Superior temporal gyrus (tissue), 1 donor: ENCODE measurements around the gene GLMP.

Experiments
- DNase-seq: peaks from one replicate; pipeline ENCODE4 v3.0.0-alpha.2; 2016; ENCODE audit errors: extremely low spot score

Gene GLMP

DNA sequence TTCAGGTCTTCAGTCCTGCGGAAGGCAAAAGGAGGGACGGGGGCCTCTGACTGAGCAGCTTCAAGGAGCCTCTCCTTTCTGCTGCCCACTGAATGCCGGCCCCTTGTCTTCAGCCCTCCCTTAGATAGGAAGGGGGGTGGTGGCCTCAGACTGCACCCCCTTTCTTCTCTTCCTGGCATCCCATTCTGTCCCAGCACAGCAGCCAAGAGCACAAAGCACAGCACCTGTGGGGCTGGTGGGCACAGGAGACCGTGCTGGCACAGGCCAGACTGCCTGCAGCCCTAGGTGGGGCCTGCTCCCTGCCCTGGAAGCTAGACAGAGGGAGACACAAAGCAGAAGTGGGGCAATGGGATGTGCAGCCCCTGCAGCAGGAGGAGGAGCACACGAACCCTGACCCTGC, 45.9 kb downstream of the GLMP start:
- no peak for DNase-seq

DNA sequence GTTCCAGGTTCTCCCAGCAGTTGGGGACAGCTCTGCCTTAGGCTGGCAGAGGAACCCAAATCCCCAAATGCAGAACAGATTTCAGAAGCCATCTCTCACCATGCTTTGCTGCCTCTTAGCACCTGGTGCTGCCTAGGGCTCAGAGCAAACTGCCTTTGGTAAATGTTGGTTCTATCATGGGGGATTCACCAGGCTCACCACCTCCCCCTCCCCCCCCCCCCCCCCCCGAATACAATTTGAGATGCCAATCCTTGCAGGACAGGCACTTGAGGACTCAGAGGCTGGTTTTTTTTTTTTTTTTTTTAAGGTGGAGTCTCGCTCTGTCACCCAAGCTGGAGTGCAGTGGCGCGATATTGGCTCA, 47.2 kb downstream of the GLMP start:
- no peak for DNase-seq

DNA sequence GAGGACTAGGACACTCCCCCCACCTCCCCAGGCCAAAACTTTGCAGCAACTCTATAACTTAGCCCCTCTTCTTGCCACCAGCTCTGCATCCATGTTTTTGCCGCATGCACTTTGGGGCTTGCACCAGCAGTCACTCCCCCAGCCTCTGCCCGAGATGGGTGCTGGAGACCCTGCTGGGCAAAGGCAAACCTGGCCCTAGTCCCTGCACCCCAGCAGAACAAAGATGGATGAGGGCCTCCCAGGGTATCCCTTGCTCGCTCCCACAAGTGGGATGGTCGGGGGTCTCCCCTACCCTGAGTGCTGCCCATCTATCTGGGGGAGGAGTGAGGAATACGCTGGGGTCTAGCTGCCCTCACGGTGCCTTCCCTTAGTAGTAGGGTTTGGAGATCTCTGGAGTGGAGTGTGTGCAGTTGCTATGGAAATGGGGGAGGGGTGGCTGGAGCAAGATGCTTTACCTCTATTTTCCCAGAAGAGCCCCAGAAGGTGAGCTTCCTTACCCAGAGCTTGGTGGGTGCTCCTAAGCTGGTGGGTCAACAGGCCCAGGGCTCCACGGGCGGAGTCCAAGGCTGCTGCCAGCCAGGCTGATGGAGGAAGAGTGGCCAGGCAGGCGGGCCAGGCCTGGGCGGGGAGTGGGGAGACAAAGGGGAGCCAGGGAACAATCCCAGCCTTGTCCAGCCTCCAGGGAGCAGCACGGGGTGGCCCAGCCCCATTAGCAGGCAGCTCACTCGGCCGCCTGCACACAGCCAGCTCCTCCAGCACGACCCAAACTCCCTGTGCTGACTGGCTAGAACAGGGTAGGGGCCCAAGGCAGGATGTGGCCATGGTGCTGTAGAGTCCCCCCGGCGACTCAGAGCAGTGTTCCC, 47.8 kb downstream of the GLMP start, which contains the start of gene PAQR6:
Gene PAQR6, minus strand, starts transcription at position 597 of the 863 bp plus-strand sequence. CDS start 1,325 bp downstream, outside the sequence.
- peak; percentile 93 for DNase-seq

DNA sequence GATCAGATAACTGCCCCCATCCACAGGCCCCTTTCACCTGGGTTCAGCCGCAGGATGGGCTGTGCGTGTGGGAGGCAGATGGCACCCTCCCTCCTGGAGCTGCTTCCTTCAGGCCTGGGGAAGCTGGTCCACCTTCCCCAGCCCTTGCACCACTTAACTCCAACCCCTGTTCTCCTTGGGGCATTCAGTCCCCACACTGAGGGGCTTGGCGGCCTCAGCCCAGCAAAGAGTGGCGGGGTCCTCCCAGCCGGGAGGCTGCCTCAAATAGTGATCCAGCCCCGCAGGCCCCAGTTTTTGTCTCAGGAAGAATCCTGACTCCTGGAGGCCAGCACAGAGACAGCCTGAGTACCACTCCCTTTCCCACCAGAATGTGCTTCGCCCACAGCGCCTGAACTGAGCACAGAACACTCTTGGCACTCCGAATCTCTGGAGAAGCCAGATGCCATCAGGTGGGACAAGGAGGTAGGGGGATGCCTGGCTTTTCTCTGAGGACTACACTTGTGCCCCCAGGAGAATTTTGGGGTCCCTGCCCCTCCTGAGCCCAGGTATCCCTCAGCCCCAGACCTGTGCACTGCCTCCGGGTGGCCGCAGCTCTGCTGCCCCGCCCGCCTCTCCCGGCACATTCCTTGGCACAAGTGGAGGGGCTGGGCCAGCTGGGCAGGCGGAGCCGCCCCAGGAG, 48.6 kb downstream of the GLMP start:
- DNase-seq: no peak

DNA sequence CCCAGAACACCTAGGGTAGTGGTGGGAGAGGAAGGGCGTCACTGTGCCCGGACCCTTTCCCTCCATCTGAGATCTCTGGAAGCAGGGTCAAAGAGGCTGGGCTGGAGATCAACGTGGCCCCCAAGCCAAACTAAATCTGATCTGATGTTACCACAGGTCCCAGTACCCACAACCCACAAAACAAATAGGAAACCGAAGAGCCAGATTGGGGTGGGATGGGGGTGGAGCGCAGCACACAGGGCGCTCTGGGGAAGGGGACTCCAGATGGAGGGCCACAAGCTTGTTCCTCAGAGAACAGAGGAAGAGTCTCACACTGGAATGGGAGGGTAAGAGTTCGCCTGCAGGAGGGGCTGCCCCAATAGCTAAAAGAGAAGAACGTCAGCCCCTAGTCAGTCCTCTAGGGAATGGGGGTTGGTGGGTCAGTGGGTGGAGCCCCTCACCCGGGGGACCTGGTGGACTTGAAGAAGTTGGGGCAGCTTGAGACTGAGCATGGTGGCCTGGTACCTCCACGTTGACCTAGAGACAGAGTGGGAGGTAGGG, 49.2 kb downstream of the GLMP start:
- DNase-seq: no peak

DNA sequence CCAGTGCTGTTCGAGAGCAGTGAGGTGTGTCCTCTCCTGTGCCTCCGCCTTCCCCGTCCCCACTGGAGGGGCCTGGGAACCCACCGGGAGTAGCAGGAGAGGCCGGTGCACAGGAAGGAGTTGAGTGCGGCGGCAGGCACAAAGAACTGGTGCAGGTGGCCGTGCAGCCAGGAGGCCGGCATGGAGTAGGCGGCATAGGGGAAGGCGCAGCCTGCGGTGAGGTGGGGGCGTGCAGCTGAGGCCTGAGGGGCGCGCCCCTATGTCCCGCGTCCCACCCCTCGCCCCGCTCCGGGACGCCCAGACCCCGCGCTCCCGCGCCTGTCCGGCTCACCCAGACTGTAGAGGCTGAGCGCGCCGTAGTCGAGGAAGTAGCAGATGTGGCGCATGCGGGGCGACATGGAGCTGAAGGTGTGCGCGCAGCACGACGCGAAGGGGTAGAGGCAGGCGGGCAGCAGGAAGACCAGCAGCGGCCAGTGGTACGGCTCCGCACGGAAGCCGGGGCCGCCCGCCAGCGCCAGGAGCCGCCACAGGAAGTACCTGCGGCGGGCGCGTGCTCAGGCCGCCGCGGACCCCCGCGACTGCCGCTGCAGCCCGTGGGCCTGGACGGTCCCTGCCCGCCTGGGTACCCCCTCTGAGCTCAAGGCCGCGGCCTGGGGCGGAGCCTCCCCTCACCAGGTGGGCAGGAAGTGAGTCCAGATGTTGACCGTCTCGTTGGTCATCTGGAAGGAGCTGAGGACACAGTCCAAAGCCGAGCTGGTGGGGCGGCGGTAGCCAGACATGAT, 49.8 kb downstream of the GLMP start:
- no peak for DNase-seq

DNA sequence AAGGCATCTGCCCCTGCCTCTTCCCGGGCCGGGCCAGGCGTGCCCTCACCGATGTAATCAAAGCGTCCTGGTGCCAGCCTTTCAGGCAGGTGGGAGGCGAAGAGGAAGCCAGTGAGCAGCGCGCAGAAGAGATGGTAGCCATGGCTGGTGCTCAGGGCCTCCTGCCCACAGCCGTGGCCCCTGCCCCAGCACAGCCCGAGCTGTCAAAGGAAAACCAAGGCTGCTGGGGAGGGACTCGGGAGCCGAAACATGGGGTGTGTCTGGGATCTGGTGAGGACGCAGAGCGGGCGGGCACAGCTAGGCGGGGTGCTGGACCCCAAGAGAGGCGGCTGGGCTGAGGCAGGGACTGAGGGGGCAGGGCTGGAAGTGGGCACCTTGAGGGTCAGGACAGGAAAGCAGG, 50.8 kb downstream of the GLMP start:
- no peak for DNase-seq

DNA sequence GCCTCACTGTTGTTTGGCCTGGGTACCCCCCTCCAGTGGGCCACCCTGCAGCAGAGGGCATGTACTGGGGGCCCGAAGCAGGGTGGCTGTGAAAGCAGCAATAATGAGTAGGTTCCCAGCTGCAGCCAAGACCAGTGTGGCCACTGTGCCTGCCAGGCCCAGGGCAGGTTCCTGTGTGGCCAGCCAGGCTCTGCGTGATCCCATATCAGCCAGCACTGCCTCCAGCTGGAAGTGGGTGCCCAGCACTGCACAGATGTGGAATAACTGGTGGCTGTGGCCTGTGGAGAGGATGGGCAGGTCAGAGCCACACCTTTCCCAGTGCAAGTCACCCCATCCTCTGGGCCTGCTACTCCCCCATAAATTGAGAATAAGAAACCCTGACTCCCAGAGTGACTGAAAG, 51.4 kb downstream of the GLMP start:
- DNase-seq: no peak

DNA sequence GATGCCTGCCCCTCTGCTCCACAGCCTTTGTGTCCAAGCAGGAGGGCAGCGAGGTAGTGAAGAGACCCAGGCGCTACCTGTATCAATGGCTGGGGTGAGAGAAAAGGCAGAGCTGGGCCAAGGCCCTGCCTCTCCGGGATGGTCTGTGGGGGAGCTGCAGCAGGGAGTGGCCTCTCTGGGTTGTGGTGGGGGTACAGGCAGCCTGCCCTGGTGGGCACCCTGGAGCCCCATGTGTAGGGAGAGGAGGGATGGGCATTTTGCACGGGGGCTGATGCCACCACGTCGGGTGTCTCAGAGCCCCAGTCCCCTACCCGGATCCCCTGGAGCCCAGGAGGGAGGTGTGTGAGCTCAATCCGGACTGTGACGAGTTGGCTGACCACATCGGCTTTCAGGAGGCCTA, 52.7 kb downstream of the GLMP start:
- no peak for DNase-seq
